Measurements from ENCODE around the gene CIAPIN1.

CIAPIN1 gene

DNA sequence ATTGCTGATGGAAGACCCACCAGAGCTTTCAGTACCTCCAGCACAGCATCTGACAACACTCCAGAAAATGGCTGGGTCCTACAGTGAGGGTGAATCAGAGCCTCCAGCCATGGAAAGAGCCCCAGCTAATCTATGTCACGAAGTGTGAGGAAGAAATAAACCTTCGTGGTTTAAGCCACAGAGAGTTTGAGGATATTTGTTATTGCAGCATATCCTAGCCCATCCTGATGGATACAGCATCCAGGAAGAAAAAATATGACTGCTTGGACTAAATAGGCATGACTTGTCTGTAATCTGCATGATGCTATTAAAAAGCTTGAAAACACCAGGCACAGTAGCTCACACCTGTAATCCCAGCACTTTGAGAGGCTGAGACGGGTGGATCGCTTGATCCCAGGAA lies 55.9 kb downstream of the CIAPIN1 start:
- H3K27me3 ChIP-seq (ENCODE audit: insufficient read depth, poor library complexity, severe bottlenecking): no peaks in the 10 kb centered on the region
- no peak overlapping the region for H3K27ac ChIP-seq (replicated peaks)
- DNase-seq (ENCODE audit: low read depth in 1 of 2, low spot score in 1 of 2): no peak
- TF ChIP-seq, protein P1, sequence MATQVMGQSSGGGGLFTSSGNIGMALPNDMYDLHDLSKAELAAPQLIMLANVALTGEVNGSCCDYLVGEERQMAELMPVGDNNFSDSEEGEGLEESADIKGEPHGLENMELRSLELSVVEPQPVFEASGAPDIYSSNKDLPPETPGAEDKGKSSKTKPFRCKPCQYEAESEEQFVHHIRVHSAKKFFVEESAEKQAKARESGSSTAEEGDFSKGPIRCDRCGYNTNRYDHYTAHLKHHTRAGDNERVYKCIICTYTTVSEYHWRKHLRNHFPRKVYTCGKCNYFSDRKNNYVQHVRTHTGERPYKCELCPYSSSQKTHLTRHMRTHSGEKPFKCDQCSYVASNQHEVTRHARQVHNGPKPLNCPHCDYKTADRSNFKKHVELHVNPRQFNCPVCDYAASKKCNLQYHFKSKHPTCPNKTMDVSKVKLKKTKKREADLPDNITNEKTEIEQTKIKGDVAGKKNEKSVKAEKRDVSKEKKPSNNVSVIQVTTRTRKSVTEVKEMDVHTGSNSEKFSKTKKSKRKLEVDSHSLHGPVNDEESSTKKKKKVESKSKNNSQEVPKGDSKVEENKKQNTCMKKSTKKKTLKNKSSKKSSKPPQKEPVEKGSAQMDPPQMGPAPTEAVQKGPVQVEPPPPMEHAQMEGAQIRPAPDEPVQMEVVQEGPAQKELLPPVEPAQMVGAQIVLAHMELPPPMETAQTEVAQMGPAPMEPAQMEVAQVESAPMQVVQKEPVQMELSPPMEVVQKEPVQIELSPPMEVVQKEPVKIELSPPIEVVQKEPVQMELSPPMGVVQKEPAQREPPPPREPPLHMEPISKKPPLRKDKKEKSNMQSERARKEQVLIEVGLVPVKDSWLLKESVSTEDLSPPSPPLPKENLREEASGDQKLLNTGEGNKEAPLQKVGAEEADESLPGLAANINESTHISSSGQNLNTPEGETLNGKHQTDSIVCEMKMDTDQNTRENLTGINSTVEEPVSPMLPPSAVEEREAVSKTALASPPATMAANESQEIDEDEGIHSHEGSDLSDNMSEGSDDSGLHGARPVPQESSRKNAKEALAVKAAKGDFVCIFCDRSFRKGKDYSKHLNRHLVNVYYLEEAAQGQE (IDR thresholded peaks at IDR 0.05; ENCODE audit: insufficient replicate concordance, low read depth): no peak
- TF ChIP-seq SPI1 (IDR thresholded peaks at IDR 0.05; ENCODE audit: borderline replicate concordance, low read depth) (no peak), POLR2AphosphoS5 (IDR thresholded peaks at IDR 0.05; ENCODE audit: low read depth) (no peak)
- no peak overlapping the region for H3K4me3 ChIP-seq (replicated peaks; ENCODE audit: insufficient read depth, low read length)

DNA sequence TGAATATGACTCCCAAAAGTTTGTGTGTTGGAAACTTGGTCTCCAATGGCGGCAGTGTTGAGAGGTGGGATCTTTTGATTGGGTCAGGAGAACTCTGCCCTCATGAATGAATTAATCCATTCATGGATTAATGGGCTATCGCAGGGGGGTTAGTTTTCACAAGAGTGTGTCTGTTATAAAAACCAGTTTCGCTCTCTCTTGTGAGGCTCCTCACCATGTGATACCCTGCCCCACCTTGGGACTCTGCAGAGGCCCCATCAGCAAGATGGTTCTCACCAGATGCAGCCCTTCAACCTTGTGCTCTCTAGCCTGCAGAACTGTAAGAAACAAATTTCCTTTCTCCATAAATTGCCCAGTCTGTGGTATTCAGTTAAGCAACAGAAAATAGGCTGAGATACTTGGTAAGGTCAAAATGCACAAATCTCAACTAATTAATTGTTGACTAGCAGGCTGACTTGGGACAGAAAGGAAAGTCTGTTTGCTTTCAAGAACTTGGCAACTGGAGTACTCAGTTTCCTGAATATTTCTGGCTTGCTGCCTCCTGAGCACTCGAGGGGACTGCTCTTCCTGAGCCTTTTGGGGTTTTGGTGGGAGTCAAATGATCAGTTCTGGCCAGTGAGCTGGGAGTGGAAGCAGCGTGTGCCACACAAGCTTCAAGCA lies 56.4 kb downstream of the CIAPIN1 start:
- Histone ChIP-seq H3K4me3 (replicated peaks; ENCODE audit: insufficient read depth, low read length) (no peak overlapping the region), H3K27ac (replicated peaks) (no peak overlapping the region), H3K27me3 (ENCODE audit: insufficient read depth, poor library complexity, severe bottlenecking) (no peaks in the 10 kb centered on the region)
- no peak for TF ChIP-seq POLR2AphosphoS5 (IDR thresholded peaks at IDR 0.05; ENCODE audit: low read depth)
- no peak for DNase-seq (ENCODE audit: low read depth in 1 of 2, low spot score in 1 of 2)

DNA sequence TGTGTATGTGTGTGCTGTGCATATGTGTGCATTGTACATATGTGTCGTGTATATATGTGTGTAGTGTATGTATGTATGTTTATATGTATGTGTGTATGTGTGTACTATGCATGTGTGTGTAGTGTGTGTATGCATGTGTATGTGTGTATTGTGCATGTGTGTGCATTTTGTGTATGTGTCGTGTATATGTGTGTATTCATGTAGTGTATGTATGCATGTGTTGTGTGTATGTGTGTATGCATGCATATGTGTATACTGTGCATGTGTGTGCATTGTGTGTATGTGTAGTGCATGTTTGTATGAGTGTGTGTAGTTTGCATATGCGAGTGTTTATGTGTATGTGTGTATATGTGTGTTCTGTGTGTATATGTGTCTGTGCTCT lies 58.1 kb downstream of the CIAPIN1 start:
- no peak for DNase-seq (ENCODE audit: low read depth in 1 of 2, low spot score in 1 of 2)
- H3K4me3 ChIP-seq (replicated peaks; ENCODE audit: insufficient read depth, low read length): no peak overlapping the region
- no peaks in the 10 kb centered on the region for H3K27me3 ChIP-seq (ENCODE audit: insufficient read depth, poor library complexity, severe bottlenecking)
- TF ChIP-seq, protein P1 (IDR thresholded peaks at IDR 0.05; ENCODE audit: insufficient replicate concordance, low read depth): no peak
- no peak for TF ChIP-seq GABPA (IDR thresholded peaks at IDR 0.05; ENCODE audit: low read depth)
- TF ChIP-seq POLR2AphosphoS5 (IDR thresholded peaks at IDR 0.05; ENCODE audit: low read depth): no peak
- TF ChIP-seq SPI1 (IDR thresholded peaks at IDR 0.05; ENCODE audit: borderline replicate concordance, low read depth): no peak
- TF ChIP-seq, protein P2, sequence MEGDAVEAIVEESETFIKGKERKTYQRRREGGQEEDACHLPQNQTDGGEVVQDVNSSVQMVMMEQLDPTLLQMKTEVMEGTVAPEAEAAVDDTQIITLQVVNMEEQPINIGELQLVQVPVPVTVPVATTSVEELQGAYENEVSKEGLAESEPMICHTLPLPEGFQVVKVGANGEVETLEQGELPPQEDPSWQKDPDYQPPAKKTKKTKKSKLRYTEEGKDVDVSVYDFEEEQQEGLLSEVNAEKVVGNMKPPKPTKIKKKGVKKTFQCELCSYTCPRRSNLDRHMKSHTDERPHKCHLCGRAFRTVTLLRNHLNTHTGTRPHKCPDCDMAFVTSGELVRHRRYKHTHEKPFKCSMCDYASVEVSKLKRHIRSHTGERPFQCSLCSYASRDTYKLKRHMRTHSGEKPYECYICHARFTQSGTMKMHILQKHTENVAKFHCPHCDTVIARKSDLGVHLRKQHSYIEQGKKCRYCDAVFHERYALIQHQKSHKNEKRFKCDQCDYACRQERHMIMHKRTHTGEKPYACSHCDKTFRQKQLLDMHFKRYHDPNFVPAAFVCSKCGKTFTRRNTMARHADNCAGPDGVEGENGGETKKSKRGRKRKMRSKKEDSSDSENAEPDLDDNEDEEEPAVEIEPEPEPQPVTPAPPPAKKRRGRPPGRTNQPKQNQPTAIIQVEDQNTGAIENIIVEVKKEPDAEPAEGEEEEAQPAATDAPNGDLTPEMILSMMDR (IDR thresholded peaks at IDR 0.05; ENCODE audit: insufficient read depth, low read length): no peak
- no peak overlapping the region for H3K27ac ChIP-seq (replicated peaks)

DNA sequence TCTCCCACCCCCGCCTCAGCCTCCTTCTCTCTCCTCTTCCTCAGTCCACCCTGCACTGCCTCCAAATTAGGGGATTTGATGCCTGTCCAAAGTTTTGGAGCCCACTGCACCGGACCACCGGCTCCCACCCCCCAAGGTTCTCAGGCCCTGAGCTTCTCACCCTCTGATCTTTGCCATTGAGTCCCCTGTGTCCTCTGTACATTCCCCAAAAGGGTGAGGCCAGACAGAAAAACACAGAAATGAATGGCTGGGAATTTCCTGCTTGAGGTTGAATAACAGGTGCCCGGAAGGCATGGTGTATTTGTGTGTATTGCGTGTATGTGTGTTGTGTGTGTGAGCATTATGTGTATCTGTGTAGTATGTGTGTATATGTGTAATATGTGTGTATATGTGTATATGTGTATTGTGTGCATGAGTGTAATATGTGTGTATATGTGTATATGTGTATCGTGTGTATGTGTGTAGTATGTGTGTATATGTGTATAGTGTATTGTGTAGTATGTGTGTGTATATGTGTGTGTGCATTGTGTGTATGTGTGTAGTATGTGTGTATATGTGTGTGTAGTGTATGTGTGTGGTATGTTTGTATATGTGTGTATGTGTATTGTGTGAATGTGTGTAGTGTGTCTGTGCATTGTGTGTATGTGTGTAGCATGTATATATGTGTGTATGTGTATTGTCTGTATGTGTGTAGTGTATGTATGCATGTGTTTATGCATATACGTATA lies 58.7 kb downstream of the CIAPIN1 start:
- no peak for DNase-seq (ENCODE audit: low read depth in 1 of 2, low spot score in 1 of 2)
- TF ChIP-seq GABPA (IDR thresholded peaks at IDR 0.05; ENCODE audit: low read depth): no peak
- TF ChIP-seq SPI1 (IDR thresholded peaks at IDR 0.05; ENCODE audit: borderline replicate concordance, low read depth): no peak
- TF ChIP-seq POLR2AphosphoS5 (IDR thresholded peaks at IDR 0.05; ENCODE audit: low read depth): no peak
- TF ChIP-seq, protein P1 (IDR thresholded peaks at IDR 0.05; ENCODE audit: insufficient replicate concordance, low read depth): no peak
- TF ChIP-seq, protein P2 (IDR thresholded peaks at IDR 0.05; ENCODE audit: insufficient read depth, low read length): no peak
- H3K4me3 ChIP-seq (replicated peaks; ENCODE audit: insufficient read depth, low read length): no peak overlapping the region
- H3K27ac ChIP-seq (replicated peaks): no peak overlapping the region
- H3K27me3 ChIP-seq (ENCODE audit: insufficient read depth, poor library complexity, severe bottlenecking): no peaks in the 10 kb centered on the region
